Memory B cell (primary cell): ENCODE measurements around the gene OR51E2.
"Not testable (repeated sequence)": the region's sequence is repeated elsewhere in the genome, so short reads cannot be mapped to it uniquely, and the experiment has no call there.

Source experiments
- ATAC-seq: fragments of 150-1000 bp; cut with Tn5 transposase; 2 replicates; pipeline ENCODE4 v1.10.0; 2021; ENCODE audit warnings: low read depth, mild to moderate bottlenecking, moderate library complexity
- DNase-seq, 2 donors: peaks; one replicate each; pipeline ENCODE4 v3.0.0; 2022; ENCODE audit warnings: low spot score in 2 of 2
- H3K27ac Mint-ChIP-seq: one replicate; pipeline ENCODE4 v1.8.0; 2022; ENCODE audit warnings: mild to moderate bottlenecking, moderate library complexity, mixed read lengths
- H3K27me3 Mint-ChIP-seq: one replicate; pipeline ENCODE4 v1.8.0; 2022; ENCODE audit warnings: mixed read lengths
- H3K36me3 Mint-ChIP-seq: one replicate; pipeline ENCODE4 v1.8.0; 2022; ENCODE audit warnings: mild to moderate bottlenecking, mixed read lengths
- H3K4me1 Mint-ChIP-seq: one replicate; pipeline ENCODE4 v1.8.0; 2022; ENCODE audit warnings: mixed read lengths
- H3K4me3 Mint-ChIP-seq: one replicate; pipeline ENCODE4 v1.8.0; 2022; ENCODE audit warnings: mild to moderate bottlenecking, moderate library complexity, mixed read lengths
- H3K9me3 Mint-ChIP-seq: one replicate; pipeline ENCODE4 v1.8.0; 2022; ENCODE audit warnings: mixed read lengths

Gene OR51E2, protein sequence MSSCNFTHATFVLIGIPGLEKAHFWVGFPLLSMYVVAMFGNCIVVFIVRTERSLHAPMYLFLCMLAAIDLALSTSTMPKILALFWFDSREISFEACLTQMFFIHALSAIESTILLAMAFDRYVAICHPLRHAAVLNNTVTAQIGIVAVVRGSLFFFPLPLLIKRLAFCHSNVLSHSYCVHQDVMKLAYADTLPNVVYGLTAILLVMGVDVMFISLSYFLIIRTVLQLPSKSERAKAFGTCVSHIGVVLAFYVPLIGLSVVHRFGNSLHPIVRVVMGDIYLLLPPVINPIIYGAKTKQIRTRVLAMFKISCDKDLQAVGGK

DNA sequence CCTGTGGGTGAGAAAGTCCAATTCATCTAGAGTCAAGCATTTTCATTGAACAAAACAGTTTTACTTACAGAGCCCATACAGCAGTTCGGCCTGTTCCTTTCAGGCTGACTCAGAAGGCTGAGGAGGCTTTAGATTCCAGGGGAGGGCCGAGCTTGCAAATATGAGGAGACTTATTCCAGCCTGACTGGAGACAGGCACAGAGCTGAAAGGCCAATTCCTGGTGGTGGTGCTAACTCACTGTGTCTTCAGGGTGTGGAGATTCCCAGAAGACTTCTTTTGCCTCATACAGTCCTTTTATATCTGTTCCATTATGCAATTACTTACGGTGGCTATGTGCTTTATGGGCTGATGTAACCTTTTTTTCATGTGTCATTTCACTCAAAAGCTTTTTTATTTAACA lies at the start of gene OR51E2:
Gene OR51E2, minus strand, starts transcription at position 269 of the 400 bp plus-strand sequence. CDS start 15,142 bp downstream, outside the sequence.
- ATAC-seq (no peak), DNase-seq (no peak)
- H3K4me3 Mint-ChIP-seq, result no peak within 1 kb of the TSS
- peaks cover 4% of the 10 kb centered on the region for H3K27me3 Mint-ChIP-seq
- no peak within 1 kb of the TSS for H3K27ac Mint-ChIP-seq
- no peaks in the 10 kb centered on the region for H3K4me1 Mint-ChIP-seq
- H3K36me3 Mint-ChIP-seq, result no peaks in the 10 kb centered on the region
- H3K9me3 Mint-ChIP-seq, result no peaks in the 10 kb centered on the region

DNA sequence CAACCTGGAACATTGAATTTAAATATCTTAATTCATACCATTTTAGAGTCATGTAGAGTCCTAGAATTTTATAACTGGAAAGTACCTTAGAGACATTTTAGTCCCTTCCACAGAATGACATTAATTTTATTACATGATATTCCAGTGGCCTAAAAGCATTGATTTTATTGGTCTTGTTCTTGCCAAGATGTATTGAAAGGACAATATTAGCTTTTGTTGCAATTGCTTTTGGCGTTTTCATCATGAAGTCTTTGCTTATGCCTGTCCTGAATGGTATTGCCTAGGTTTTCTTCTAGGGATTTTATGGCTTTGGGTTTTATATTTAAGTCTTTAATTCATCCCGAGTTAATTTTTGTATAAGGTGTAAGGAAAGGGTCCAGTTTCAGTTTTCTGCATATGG lies 43.1 kb upstream of the OR51E2 start:
- H3K27me3 Mint-ChIP-seq, result peaks cover 11% of the 10 kb centered on the region
- no peak overlapping the region for H3K4me3 Mint-ChIP-seq
- ATAC-seq (no peak), DNase-seq (no peak)
- H3K27ac Mint-ChIP-seq, result no peak overlapping the region
- peaks cover 2% of the 10 kb centered on the region for H3K9me3 Mint-ChIP-seq
- H3K36me3 Mint-ChIP-seq, result no peaks in the 10 kb centered on the region
- no peaks in the 10 kb centered on the region for H3K4me1 Mint-ChIP-seq

DNA sequence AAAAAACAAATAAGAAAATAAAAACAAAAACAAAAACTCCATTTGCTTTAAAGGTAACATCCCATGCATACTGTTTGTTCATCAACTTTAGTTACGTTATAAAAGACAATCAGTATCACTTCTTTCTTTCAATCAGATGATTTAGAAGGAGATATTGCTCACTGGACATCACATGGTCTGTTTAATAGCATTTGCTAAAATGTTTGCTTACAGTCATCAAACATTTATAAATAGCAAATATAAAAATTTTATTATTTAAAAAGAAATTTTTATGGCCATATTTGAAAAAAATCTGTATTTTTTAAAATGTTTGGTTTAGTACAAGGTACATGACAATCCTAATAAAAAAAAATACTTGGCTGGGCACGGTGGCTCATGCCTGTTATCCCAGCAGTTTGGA lies 29.5 kb upstream of the OR51E2 start:
- no peaks in the 10 kb centered on the region for H3K4me1 Mint-ChIP-seq
- no peak overlapping the region for H3K27ac Mint-ChIP-seq

DNA sequence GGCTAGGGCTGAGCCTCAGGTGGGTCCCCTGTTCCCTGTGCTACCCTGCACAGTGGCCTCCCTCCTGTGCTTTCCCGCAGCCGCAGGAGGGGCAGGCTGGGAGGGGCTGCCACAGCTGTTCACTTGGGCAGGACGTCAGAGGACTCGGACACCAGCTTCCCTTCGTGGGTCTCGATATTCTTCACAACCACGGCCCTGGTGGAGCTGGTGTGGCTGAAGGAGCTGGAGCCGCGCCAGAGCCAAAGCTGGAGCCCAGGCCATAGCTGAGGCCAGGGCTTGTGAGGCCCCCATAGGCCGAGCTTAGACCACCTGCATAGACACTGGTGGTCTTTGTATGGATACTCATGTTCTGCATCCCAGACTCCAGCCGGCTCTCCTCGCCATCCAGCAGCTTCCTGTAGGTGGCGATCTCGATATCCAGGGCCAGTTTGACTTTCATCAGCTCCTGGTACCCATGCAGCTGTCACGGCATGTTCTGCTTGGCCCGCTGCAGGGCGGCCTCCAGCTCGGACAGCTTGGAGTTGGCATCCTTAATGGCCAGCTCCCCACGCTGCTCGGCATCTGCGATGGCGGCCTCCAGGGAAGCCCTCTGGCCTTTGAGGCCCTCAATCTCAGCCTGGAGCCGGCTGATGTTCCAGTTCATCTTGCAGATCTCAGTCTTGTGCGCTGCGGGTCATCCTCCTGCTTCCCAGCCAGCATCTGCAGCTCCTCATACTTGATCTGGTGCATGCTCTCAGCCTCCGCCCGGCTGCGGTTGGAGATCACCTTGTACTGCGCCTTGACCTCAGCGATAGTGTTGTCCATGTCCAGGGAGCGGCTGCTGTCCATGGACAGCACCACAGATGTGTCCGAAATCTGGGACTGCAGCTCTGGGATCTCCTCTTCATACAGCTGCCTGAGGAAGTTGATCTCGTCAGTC lies 25.2 kb upstream of the OR51E2 start:
- not testable (repeated sequence) for H3K27me3 Mint-ChIP-seq, H3K9me3 Mint-ChIP-seq, DNase-seq, H3K4me1 Mint-ChIP-seq, ATAC-seq, H3K4me3 Mint-ChIP-seq, H3K36me3 Mint-ChIP-seq, H3K27ac Mint-ChIP-seq

More for the DNA sequence above, 29.5 kb upstream of the OR51E2 start:
- no peak for DNase-seq
- no peaks in the 10 kb centered on the region for H3K9me3 Mint-ChIP-seq
- no peaks in the 10 kb centered on the region for H3K36me3 Mint-ChIP-seq
- H3K4me3 Mint-ChIP-seq, result no peak overlapping the region
- H3K27me3 Mint-ChIP-seq, result peaks cover 5% of the 10 kb centered on the region
- no peak for ATAC-seq

DNA sequence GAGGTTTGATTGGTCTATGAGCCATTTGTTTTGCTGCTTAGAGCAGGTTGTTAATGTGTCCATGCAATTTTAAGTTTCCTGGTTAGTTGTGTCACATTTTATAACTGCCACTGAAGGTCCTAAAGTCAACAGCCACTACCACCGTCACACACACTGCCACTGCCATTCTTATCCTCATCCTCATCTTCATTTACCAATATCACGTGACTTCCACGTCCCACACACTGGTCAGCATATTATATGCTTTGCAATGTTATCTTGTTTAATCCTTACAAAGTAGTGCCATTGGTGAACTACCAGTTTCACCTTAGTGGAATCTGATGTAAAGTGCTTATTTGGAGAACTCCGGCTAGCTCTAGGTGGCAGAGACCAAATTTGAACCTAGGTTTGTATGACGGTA lies 16.6 kb upstream of the OR51E2 start:
- Mint-ChIP-seq H3K36me3 (no peaks in the 10 kb centered on the region), H3K27me3 (peaks cover 17% of the 10 kb centered on the region), H3K4me1 (no peaks in the 10 kb centered on the region), H3K9me3 (no peaks in the 10 kb centered on the region), H3K4me3 (no peak overlapping the region), H3K27ac (no peak overlapping the region)
- DNase-seq, result no peak
- ATAC-seq, result no peak

DNA sequence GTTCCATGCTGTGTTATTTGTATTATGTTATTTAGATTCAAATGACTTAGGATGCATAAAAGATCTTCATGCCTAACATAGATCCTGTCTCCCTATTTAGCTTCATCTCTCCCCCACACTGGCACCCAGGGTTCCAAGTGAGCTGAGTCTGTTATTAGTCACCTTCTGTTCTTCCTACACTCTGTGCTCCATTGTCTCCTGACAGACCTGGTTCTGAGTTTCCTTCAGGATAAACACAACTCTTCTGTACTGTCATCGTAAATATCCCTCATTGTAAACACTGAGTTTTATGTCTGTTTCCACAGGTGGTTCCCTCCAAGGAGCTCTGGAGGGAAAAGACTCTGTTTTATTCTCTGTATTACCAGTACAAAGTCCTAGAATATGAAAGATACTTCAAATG lies 15.6 kb upstream of the OR51E2 start:
- Mint-ChIP-seq H3K4me1 (no peaks in the 10 kb centered on the region), H3K36me3 (no peaks in the 10 kb centered on the region), H3K27ac (no peak overlapping the region), H3K9me3 (no peaks in the 10 kb centered on the region), H3K4me3 (no peak overlapping the region), H3K27me3 (peaks cover 12% of the 10 kb centered on the region)
- no peak for ATAC-seq
- DNase-seq, result no peak

DNA sequence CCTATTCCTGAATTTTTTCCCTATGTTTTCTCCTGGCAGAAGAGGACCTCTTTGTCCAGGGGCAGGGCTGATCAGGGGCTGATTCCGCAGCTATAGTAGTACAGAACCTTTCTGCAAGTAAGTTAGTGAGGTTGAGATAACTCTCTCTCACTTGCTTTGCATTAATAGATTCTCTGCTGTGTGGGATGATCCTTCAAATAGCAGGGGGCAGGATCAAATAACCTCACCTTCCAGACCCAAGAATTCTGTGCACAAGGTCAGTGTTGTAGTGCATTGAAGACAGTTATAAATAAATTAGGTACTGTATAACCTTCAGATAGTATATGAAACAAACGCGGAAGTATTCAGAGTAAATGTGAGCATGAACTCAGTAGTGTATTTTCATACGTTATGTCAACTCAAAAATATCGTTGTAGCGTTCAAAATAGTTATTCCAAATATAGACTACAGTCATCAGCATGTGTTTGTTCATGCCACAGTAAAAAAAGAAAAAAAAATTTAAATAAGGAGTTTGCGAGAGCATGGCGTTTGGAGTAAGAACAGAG lies 7.2 kb upstream of the OR51E2 start:
- DNase-seq (no peak), ATAC-seq (no peak)
- Mint-ChIP-seq H3K27me3 (peaks cover 9% of the 10 kb centered on the region), H3K36me3 (no peaks in the 10 kb centered on the region), H3K9me3 (no peaks in the 10 kb centered on the region), H3K4me1 (no peaks in the 10 kb centered on the region), H3K4me3 (no peak overlapping the region), H3K27ac (no peak overlapping the region)

DNA sequence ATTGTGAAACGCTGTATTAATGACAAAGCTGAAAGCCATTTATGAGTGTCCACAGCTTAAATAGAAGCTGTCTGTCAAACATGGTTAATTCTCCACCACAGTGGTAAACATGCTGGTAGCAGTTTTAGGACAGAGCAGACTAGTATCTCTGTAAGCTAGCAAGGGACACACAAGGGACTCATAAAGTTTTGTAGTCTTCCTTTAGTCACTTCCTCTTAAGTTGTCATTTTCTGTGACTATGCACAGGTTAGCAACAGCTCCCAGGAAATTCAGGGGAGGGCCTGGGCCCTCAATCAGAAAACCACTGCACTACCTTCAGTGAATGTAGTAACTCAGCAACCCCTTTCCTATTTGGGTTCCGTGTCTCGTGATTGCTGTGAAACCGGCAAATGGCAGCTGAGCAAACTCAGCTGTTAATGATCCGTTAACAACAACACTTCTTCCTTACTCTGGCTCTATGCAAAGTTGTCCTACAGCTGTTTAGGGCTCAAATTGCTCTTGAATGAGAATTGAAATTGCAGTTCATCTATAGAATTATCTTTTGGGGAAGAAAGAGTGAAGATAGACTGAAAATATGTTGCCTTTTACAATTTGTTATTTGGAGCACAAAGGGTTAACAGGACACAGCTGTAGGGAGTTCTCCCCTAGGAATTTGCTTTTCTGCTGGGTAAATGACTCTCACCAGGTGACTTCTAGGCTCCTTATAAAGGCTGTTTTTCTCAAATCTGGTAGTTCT lies 6.6 kb upstream of the OR51E2 start, which contains the start of gene MMP26:
Gene MMP26, plus strand, starts transcription at position 731 of the 736 bp plus-strand sequence.
- H3K9me3 Mint-ChIP-seq, result no peaks in the 10 kb centered on the region
- ATAC-seq (no peak), DNase-seq (no peak)
- no peak within 1 kb of the TSS for H3K27ac Mint-ChIP-seq
- no peaks in the 10 kb centered on the region for H3K4me1 Mint-ChIP-seq
- H3K4me3 Mint-ChIP-seq, result no peak within 1 kb of the TSS
- no peaks in the 10 kb centered on the region for H3K36me3 Mint-ChIP-seq
- peaks cover 7% of the 10 kb centered on the region for H3K27me3 Mint-ChIP-seq

DNA sequence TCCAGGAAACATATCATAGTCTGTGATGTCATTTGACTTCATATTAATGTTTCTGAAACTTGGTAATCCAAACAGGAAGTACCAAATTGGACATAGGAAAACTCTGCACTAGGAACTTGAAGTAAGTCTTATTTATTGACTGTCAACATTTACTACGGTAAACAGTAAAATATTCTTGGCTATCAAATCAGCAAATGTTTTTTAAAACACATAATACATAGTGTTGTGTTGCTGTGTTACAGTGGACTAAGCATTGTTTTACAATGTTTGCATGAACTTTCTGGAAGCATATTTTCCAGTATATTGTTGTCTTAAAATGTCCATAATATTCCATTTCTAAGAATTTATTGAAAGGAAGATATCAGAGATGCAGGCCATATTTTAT lies 2.8 kb upstream of the OR51E2 start:
- Mint-ChIP-seq H3K36me3 (no peaks in the 10 kb centered on the region), H3K27ac (no peak overlapping the region), H3K9me3 (no peaks in the 10 kb centered on the region), H3K27me3 (peaks cover 4% of the 10 kb centered on the region), H3K4me1 (no peaks in the 10 kb centered on the region), H3K4me3 (no peak overlapping the region)
- ATAC-seq (no peak), DNase-seq (no peak)

DNA sequence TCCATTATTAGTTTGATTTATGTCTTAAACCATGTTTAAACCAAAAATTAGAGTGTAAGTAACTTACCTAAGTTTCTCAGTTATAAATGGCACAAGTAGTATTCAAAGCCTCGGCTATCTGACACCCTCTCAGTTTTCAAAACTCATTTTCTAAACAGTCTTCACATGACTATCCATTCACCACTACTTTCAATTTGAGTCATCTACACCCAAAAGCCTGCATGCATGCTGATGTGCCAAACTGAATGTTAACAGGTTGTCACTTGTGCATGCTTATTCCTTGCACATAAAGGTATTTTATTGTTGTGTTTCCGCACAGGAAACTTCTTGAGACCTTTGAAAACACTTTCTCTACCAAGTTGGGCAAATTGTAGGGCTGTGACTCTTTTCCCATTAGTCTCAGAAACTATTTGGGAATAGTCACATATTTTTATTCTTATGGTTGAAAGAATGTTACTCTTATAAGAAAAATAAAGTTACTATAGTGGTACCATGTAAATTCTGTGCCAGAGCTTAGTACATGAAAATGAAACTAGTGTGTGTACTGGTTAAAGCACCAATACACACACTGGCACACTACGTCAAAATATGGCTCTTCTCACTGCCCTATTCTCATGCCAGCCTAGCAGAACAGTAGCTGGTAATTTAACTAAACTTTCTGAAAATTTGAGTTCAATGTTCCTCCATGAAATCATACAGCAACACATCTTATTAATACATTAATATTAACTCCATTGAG lies 2.2 kb upstream of the OR51E2 start:
- Mint-ChIP-seq H3K9me3 (no peaks in the 10 kb centered on the region), H3K4me3 (no peak overlapping the region), H3K27me3 (peaks cover 4% of the 10 kb centered on the region), H3K4me1 (no peaks in the 10 kb centered on the region), H3K27ac (no peak overlapping the region), H3K36me3 (no peaks in the 10 kb centered on the region)
- ATAC-seq, result no peak
- no peak for DNase-seq

DNA sequence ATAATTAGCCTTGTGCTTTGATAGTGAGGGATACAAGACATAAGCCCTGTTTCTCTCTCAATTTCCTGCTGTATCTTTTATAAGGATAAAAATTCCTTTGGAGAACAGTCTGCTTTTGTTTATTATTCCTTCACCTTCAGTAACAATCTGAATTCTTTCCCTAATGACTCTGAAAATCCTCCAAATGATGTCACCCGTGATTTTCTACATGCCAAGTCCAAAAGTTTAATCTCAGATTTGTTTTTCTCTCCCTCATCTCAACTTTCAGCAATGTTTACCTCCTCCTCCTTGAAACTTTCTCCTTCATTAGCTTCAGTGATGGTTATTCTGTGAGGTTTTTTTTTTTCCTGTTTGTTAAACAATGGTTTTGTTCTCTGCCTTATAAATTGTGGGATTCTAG lies 2.2 kb downstream of the OR51E2 start:
- no peaks in the 10 kb centered on the region for H3K4me1 Mint-ChIP-seq

DNA sequence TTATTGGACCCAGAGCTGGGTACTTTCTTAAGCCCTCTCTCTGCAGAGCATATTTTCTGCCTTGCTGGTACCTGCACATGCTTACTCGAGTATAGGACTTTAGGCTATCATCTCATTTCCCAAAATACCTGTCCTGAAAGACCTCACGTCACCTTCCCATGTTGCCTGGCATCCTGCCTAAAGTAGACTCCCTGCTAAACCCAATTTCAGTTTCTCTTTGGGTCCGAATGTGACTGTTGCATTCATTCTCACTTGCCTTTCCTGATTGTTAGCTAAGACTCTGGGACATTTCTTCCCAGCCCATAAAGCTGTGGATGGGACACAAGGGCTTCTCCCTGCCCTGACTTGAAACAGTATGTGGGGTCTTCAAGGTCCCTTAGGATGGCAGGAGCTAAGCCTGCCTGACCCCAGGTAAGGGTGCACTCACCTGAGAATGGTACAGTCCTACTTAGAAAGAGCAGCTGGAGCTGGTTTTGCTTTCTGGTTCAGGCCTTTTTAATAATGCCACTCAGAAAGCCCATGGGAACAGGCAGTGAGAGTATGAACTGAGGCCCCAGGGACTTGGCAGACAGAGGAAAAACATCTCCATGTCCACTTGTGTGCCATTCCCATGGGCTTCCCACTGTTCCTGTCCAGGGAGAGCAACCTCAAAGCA lies 12.9 kb downstream of the OR51E2 start:
- H3K27me3 Mint-ChIP-seq, result peaks cover 2% of the 10 kb centered on the region
- no peak overlapping the region for H3K27ac Mint-ChIP-seq
- ATAC-seq (no peak), DNase-seq (no peak)
- H3K36me3 Mint-ChIP-seq, result no peaks in the 10 kb centered on the region
- H3K4me3 Mint-ChIP-seq, result no peak overlapping the region
- H3K4me1 Mint-ChIP-seq, result no peaks in the 10 kb centered on the region
- H3K9me3 Mint-ChIP-seq, result no peaks in the 10 kb centered on the region

More for the DNA sequence above, 2.2 kb downstream of the OR51E2 start:
- H3K9me3 Mint-ChIP-seq, result no peaks in the 10 kb centered on the region
- ATAC-seq (no peak), DNase-seq (no peak)
- H3K36me3 Mint-ChIP-seq, result no peaks in the 10 kb centered on the region
- no peak overlapping the region for H3K4me3 Mint-ChIP-seq
- peaks cover 8% of the 10 kb centered on the region for H3K27me3 Mint-ChIP-seq
- no peak overlapping the region for H3K27ac Mint-ChIP-seq
